Testis (tissue), 2 donors: ENCODE data around the gene BBS5.

Experiments
- CTCF ChIP-seq, 3 experiments: fragments of 450-650 bp in 2 of 3; fragments of 200-600 bp in 1 of 3; sonication (generic) in 1 of 3; IDR thresholded peaks; one replicate each; pipeline ENCODE4 v1.5.1; 2016 to 2019; ENCODE audit warnings: antibody characterized with exemption in 3 of 3, mild to moderate bottlenecking in 2 of 3, moderate library complexity in 1 of 3
- POLR2A ChIP-seq: fragments of 450-650 bp; IDR thresholded peaks from one replicate; pipeline ENCODE4 v1.6.1; 2017; ENCODE audit warnings: antibody characterized with exemption, mild to moderate bottlenecking, moderate library complexity

GRCh38 chr2:169478339-169478738, 955 bp upstream of the BBS5 start:
- no peak for TF ChIP-seq POLR2A
- TF ChIP-seq CTCF (IDR thresholded peaks at IDR 0.05) = no peak
